Peyer's patch (tissue), 4 donors: ENCODE results near the gene CMTM2.

Experiments used
- CTCF ChIP-seq, 6 experiments: fragments of 450-650 bp in 4 of 6; fragments of 200-600 bp in 2 of 6; sonication (generic) in 1 of 6; IDR thresholded peaks; one replicate each; pipeline ENCODE4 v1.5.1; 2017 to 2019; ENCODE audit warnings: antibody characterized with exemption in 6 of 6, mild to moderate bottlenecking in 3 of 6, moderate library complexity in 1 of 6
- POLR2A ChIP-seq, 2 donors: fragments of 450-650 bp; IDR thresholded peaks; one replicate each; pipeline ENCODE4 v1.5.1; 2017; ENCODE audit warnings: antibody characterized with exemption in 2 of 2, mild to moderate bottlenecking in 2 of 2, moderate library complexity in 2 of 2

DNA sequence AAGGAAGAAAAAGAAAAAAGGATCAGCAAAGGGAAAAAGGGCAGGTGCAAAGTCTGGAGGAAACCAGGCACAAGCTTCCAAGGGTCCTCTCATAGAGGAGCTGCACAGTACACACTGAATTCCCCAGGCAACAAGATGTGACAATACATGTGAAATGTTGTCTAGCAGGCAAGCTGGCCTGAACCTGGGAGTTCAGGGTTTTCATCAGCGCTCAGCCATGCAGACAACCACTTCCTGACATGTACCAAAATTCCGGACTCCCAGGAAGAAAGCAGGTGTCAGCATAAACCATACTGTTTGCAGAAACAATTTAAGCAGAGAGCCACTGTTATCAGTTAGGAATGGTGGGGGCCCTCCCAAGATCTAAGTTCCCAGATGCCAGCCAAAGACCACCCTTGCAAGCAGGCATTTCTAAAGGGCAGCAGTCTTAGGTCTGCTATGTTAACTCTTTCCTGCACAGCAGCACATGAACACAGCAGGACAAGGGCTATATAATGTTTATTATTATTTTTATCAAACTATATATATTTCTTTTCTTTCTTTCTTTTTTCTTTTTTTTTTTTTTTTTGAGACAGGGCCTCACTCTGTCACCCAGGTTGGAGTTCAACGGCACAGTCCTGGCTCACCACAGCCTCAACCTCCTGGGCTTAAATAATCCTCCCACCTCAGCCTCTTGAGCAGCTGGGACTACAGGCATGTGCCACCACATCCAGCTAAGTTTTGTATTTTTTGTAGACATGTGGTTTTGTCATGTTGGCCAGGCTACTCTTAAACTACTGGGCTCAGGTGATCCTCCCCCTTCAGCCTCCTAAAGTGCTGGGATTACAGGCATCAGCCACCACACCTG lies 39.4 kb upstream of the CMTM2 start:
- TF ChIP-seq POLR2A (IDR thresholded peaks at IDR 0.05) (no peak), CTCF (IDR thresholded peaks at IDR 0.05) (no peak)
